Omental fat pad (tissue), 4 donors: ENCODE measurements around the gene IL11. TPM values are rescaled to one million over a fixed set of nuclear protein-coding genes. Genes with fewer than 3 reads are reported as not detected.

Experiments
- ATAC-seq: fragments of 150-250 bp; one replicate; pipeline ENCODE4 v1.9.1; 2016; ENCODE audit warnings: mild to moderate bottlenecking, moderate library complexity; ENCODE audit not compliant: low FRiP score
- DNase-seq: peaks from one replicate; pipeline ENCODE4 v3.0.0-alpha.2; 2019; ENCODE audit warnings: low spot score
- total RNA-seq, 4 donors: library from RNA; depleted of rRNA; stranded (reverse); fragments of >200 nt; gene quantifications; one replicate each; pipeline ENCODE4 v1.1.0, GENCODE V29; 2016
- TF ChIP-seq, protein P1 (sequence below), 3 donors: fragments of 450-650 bp; IDR thresholded peaks; one replicate each; pipeline ENCODE4 v1.5.1; 2016 to 2017; ENCODE audit warnings: antibody characterized with exemption in 3 of 3, mild to moderate bottlenecking in 3 of 3, moderate library complexity in 2 of 3

Gene IL11
- total RNA-seq, 4 donors from 2014 or later: 0.28 to 1.2 TPM; not detected in 2

- DNase-seq (no peak), ATAC-seq (no peak)
- TF ChIP-seq, protein P1, sequence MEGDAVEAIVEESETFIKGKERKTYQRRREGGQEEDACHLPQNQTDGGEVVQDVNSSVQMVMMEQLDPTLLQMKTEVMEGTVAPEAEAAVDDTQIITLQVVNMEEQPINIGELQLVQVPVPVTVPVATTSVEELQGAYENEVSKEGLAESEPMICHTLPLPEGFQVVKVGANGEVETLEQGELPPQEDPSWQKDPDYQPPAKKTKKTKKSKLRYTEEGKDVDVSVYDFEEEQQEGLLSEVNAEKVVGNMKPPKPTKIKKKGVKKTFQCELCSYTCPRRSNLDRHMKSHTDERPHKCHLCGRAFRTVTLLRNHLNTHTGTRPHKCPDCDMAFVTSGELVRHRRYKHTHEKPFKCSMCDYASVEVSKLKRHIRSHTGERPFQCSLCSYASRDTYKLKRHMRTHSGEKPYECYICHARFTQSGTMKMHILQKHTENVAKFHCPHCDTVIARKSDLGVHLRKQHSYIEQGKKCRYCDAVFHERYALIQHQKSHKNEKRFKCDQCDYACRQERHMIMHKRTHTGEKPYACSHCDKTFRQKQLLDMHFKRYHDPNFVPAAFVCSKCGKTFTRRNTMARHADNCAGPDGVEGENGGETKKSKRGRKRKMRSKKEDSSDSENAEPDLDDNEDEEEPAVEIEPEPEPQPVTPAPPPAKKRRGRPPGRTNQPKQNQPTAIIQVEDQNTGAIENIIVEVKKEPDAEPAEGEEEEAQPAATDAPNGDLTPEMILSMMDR (IDR thresholded peaks at IDR 0.05): no peak
Observed at GRCh38 chr19:55347442-55348009, 22.7 kb downstream of the IL11 start.

DNA sequence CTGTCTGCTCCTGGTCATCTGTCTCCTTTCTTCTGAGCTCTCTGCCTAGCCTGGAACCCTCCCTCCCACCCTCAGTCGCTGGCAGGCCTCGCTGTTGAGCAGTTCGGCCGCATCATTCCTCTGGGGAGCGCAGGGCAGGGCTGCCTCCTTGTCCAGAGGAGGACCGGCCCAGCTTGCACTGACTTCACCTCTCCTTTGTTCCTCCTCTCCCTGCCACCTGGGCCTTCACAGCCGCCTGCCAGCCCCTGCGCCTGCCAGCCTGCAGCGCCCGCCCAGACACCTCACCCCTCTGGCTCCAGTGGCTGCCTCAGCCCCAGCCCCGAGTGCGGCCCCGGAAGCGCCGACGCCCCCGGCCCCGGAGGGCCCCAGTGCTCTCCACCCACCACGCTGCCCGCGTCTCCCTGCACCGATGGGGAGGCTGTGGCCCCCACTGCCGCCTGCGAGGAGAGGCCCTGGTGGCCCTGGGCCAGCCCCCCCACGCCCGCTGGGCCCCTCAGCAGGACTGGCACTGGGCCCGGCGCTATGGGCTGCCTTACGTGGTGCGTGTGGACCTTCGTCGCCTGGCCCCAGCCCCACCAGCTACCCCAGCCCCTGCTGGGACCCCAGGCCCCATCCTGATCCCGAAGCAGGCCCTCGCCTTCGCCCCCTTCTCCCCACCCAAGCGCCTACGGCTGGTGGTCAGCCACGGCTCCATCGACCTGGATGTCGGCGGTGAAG lies 23.4 kb downstream of the IL11 start:
- DNase-seq (no peak), ATAC-seq (no peak)
- TF ChIP-seq, protein P1 (IDR thresholded peaks at IDR 0.05): no peak

DNA sequence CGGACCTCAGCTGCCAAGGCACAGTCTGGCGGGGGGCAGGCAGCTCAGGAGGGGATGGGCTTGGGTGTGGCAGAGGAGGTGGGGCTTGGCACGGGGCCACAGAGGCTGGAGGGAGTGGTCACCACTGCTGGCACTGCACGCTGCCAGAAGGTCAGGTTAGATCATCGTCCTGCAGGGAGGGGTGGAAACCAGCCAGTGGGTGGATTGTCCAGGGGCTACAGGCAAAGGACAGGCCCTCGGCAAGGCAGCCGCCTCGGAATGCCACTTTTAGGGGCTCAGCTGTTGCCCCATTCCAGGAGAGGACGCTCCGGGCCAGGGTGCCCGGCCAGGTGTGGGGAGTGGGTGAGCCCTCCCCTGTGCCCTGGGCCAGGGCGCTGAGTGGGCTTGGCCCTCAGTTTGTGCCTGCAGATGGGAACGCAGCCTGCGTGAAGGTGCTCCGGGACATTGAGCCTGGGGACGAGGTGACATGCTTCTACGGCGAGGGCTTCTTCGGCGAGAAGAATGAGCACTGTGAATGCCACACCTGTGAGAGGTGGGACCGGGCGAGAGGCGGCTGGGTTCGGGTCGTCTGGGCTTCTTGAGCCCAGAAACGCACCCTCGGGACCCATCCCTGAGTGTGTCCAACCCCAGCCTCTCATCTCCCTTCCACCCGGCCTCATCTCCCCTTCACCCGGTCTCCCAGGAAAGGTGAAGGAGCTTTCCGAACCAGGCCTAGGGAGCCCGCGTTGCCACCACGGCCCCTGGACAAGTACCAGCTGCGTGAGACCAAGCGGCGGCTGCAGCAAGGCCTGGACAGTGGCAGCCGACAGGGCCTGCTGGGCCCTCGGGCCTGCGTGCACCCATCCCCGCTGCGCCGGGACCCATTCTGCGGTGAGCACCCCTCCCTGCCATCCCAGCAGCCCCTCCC lies 24.2 kb downstream of the IL11 start:
- DNase-seq (peak; percentile 66), ATAC-seq (peak; percentile 83)
- TF ChIP-seq, protein P1 (IDR thresholded peaks at IDR 0.05): no peak

DNA sequence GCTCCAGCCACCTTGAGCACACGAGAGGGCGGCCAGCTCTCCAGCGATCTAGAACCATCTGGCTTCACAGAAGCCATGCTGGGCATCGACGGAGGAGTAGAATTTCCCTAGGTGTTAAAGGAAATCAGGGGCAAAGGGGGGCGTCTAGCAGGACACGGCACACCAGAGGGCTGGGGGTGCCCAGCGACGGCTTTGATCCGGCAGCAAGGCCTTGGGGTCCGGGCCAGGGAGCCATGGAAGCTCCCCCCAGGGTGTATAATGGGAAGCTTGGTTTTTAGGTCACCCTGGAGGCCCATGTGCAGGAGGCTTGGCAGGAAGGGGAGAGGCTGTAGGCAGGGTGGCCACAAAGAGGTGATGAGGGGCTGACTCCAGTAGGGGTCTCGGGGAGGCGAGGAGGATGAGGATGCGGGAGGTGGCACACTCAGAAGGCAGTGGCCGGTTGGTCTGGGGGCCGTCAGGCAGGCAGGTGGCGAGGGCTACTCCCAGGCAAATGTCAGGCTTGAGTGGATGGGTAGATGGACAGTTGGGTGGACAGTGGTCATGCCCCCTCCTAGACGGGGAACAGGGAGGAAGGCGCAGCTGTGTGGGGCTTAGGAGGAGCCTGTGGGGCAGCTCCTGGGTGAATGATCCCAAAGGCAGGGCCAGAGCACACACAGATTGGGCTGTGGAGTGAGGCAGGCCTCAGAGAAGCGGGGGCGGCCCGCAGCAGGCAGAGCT lies 25.0 kb downstream of the IL11 start:
- no peak for ATAC-seq
- no peak for DNase-seq
- TF ChIP-seq, protein P1 (IDR thresholded peaks at IDR 0.05): no peak

DNA sequence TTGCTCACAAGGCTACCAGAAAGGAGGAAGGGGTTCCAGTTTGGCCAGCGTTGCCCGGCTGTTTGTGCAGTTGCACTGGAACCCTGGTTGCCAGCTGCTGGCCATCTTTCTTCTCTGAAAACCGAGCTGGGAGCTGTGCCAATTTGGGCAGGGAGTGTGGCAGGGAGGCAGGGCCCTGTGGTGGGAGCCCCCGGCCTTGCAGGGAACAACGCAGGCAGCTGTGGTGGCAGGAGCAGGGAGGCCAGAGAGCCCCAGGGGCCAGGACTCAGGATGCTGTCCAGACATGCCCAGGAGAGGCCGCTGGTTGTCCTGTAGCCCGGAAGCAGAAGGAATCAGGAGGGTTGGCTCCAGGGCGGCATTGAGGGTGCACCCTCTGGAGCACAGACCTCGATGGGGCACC lies 25.8 kb downstream of the IL11 start:
- TF ChIP-seq, protein P1 (IDR thresholded peaks at IDR 0.05): no peak
- DNase-seq (no peak), ATAC-seq (no peak)

- DNase-seq (no peak), ATAC-seq (no peak)
- TF ChIP-seq, protein P1 (IDR thresholded peaks at IDR 0.05): no peak
Observed at GRCh38 chr19:55341595-55342531, 28.4 kb downstream of the IL11 start.
